Keratinocyte (primary cell): ENCODE data around the gene LHFPL3. TPM values are rescaled to one million over a fixed set of nuclear protein-coding genes. Genes with fewer than 3 reads are reported as not detected.

Experiments used
- DNase-seq: peaks from one replicate; pipeline ENCODE4 v3.0.0-alpha.2; 2011; ENCODE audit warnings: low read depth, missing footprints, low spot score
- FAIRE-seq: peaks from 2 replicates; lab custom pipeline; 2011; peaks lifted over from hg19 to GRCh38; lab: Jason Lieb, UNC
- H2AFZ ChIP-seq: 2 replicates; pipeline ENCODE4 v1.6.0; 2012; ENCODE audit warnings: low read length, control low read depth, inconsistent platforms; ENCODE audit not compliant: control insufficient read depth
- H3K27ac ChIP-seq: 2 replicates; pipeline ENCODE4 v1.5.1; 2011; ENCODE audit warnings: low read length; ENCODE audit not compliant: control insufficient read depth, insufficient read depth
- H3K27me3 ChIP-seq: 3 replicates; pipeline ENCODE4 v1.6.0; 2011; ENCODE audit warnings: low read length; ENCODE audit not compliant: control insufficient read depth, insufficient read depth; ENCODE audit errors: extremely low read depth
- H3K36me3 ChIP-seq, 2 experiments: 2 replicates in 1 of 2; 3 replicates in 1 of 2; pipeline ENCODE4 v1.5.1; 2011; ENCODE audit warnings: low read length in 2 of 2, mild to moderate bottlenecking in 1 of 2; ENCODE audit not compliant: control insufficient read depth in 2 of 2, insufficient read depth in 2 of 2; ENCODE audit errors: extremely low read depth in 1 of 2
- H3K4me1 ChIP-seq: 3 replicates; pipeline ENCODE4 v1.5.1; 2011; ENCODE audit warnings: low read length; ENCODE audit not compliant: control insufficient read depth, insufficient read depth; ENCODE audit errors: extremely low read depth
- H3K4me2 ChIP-seq: 3 replicates; pipeline ENCODE4 v1.6.0; 2011; ENCODE audit warnings: low read depth, low read length; ENCODE audit not compliant: control insufficient read depth, insufficient read depth; ENCODE audit errors: extremely low read depth
- H3K4me3 ChIP-seq, 3 experiments: fragments of 200-600 bp in 1 of 3; sonication (generic) in 1 of 3; 2 replicates in 2 of 3; 3 replicates in 1 of 3; pipeline ENCODE4 v1.5.1; 2011 to 2016; ENCODE audit warnings: low read length in 3 of 3, mild to moderate bottlenecking in 3 of 3, control low read depth in 2 of 3, inconsistent platforms in 1 of 3, low read depth in 1 of 3, mixed read lengths in 1 of 3, mixed run types in 1 of 3, moderate library complexity in 1 of 3; ENCODE audit not compliant: control insufficient read depth in 2 of 3, insufficient read depth in 2 of 3; ENCODE audit errors: extremely low read depth in 1 of 3
- H3K79me2 ChIP-seq: 2 replicates; pipeline ENCODE4 v1.6.0; 2012; ENCODE audit warnings: low read length; ENCODE audit not compliant: control insufficient read depth, insufficient read depth
- H3K9ac ChIP-seq: 3 replicates; pipeline ENCODE4 v1.6.0; 2011; ENCODE audit warnings: low read length; ENCODE audit not compliant: control insufficient read depth, insufficient read depth; ENCODE audit errors: extremely low read depth
- H3K9me1 ChIP-seq: 3 replicates; pipeline ENCODE4 v1.6.0; 2011; ENCODE audit warnings: low read length; ENCODE audit not compliant: control insufficient read depth, insufficient read depth; ENCODE audit errors: extremely low read depth
- H3K9me3 ChIP-seq: 2 replicates; pipeline ENCODE4 v1.5.1; 2012; ENCODE audit warnings: low read depth, low read length; ENCODE audit not compliant: control insufficient read depth
- H4K20me1 ChIP-seq: 3 replicates; pipeline ENCODE4 v1.6.0; 2011; ENCODE audit warnings: low read length; ENCODE audit not compliant: control insufficient read depth, insufficient read depth; ENCODE audit errors: extremely low read depth
- EZH2 ChIP-seq: IDR thresholded peaks from one replicate; pipeline ENCODE4 v1.6.1; 2012; ENCODE audit warnings: inconsistent platforms, mild to moderate bottlenecking, low read length, moderate library complexity
- dilution Hi-C: fragments of 300-500 bp; cut with MboI; formaldehyde crosslinking; loops from one replicate; pipeline ENCODE4 v1.7.0; 2020; ENCODE audit warnings: low sequenced_read_pairs; ENCODE audit not compliant: extremely low pct_ligation_motif_present
- polyA plus RNA-seq, 5 experiments: library from polyadenylated mRNA; depleted of rRNA in 3 of 5; stranded (reverse) in 3 of 5; stranded (forward) in 1 of 5; unstranded in 1 of 5; fragments of >200 nt; gene quantifications; 1 replicate in 1 of 5; 2 replicates in 3 of 5; 3 replicates in 1 of 5; pipeline versions ENCODE4 v1.2.1 to v1.2.3, GENCODE V29; 2011 to 2012; ENCODE audit warnings: missing spikeins in 2 of 5, low read depth in 1 of 5, low replicate concordance in 1 of 5
- TF ChIP-seq, protein P1 (sequence below), 3 experiments: IDR thresholded peaks in 1 of 3; conservative IDR thresholded peaks in 1 of 3; optimal IDR thresholded peaks in 1 of 3; 2 replicates in 2 of 3; 3 replicates in 1 of 3; pipeline versions ENCODE3 to v1.5.1; 2011; ENCODE audit warnings: low read length in 3 of 3, mild to moderate bottlenecking in 3 of 3, moderate library complexity in 2 of 3, control low read depth in 1 of 3, inconsistent platforms in 1 of 3; ENCODE audit not compliant: insufficient read depth in 2 of 3; ENCODE audit errors: extremely low read depth in 1 of 3

LHFPL3 gene
- polyA plus RNA-seq, 1 donor (not counting 4 experiments of a cell fraction or from before 2014, with no cell fraction given) = not detected

DNA sequence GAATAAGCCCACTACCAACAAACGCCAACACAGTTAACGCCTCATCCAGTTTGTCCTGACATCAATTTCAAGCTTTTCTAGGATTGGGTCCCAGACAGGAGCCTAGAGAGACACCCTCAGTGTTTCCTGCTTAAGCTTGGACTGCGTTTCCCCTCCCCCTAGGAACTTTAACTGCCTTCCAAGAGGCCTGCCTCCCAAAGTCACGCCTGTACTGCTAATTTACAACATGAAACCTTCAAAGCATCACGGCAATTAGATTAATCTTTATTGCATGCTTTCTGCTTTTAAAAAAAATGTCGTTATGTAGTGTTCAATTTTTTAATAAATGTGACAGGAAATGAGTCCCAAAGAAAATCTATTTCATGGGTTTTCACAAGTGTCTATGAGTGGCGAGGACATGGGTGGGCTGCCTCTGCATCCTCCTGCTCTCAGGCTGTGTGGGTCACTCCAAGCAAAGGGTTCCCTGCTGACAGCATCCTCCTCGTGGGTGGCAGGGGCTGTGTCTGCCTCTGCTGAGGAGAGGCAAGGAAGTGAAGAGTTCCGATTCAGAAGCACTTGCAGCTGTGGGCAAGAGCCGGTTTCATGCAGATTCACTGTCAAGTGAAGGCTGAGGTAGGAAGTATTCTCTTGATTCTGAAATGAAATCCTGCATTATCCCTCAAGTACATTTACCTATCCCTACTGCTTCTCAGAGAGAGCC lies 492.6 kb downstream of the LHFPL3 start:
- Histone ChIP-seq H3K79me2 (no peaks in the 10 kb centered on the region), H3K9ac (no peak overlapping the region), H3K4me3 (no peak overlapping the region), H2AFZ (no peak overlapping the region), H3K9me1 (no peaks in the 10 kb centered on the region), H3K4me2 (no peak overlapping the region), H3K36me3 (no peaks in the 10 kb centered on the region), H3K27ac (no peak overlapping the region), H4K20me1 (no peaks in the 10 kb centered on the region), H3K4me1 (no peaks in the 10 kb centered on the region), H3K27me3 (no peaks in the 10 kb centered on the region), H3K9me3 (no peaks in the 10 kb centered on the region)
- FAIRE-seq (no peak), DNase-seq (no peak)
- dilution Hi-C loops = no loop called here
- no peak for TF ChIP-seq EZH2
- TF ChIP-seq, protein P1, sequence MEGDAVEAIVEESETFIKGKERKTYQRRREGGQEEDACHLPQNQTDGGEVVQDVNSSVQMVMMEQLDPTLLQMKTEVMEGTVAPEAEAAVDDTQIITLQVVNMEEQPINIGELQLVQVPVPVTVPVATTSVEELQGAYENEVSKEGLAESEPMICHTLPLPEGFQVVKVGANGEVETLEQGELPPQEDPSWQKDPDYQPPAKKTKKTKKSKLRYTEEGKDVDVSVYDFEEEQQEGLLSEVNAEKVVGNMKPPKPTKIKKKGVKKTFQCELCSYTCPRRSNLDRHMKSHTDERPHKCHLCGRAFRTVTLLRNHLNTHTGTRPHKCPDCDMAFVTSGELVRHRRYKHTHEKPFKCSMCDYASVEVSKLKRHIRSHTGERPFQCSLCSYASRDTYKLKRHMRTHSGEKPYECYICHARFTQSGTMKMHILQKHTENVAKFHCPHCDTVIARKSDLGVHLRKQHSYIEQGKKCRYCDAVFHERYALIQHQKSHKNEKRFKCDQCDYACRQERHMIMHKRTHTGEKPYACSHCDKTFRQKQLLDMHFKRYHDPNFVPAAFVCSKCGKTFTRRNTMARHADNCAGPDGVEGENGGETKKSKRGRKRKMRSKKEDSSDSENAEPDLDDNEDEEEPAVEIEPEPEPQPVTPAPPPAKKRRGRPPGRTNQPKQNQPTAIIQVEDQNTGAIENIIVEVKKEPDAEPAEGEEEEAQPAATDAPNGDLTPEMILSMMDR (optimal IDR thresholded peaks at IDR 0.05 in 1 of 3, IDR thresholded peaks at IDR 0.05 in 1 of 3, conservative IDR thresholded peaks at IDR 0.05 in 1 of 3; ENCODE audit: extremely low read depth in 1 of 3, insufficient read depth in 2 of 3, low read length in 3 of 3) = no peak

DNA sequence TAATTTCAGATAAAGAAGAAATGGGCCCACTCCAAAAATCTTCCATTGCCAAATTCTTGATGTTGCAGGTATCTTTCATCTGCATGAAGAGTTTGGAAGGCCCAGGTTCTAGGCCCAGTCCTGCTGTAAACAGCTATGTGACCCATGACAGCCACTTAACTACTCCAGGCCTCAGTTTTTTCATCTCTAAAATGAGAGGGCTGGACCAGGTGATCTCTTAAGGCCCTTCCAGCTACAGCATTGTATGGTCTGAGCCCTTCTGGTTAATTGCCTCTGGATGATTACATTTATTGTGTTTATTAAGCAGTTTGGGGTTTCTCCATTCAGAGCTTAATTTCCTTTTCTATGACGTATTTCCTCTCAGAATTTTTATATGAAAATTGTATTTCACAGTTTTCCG lies 494.8 kb downstream of the LHFPL3 start:
- Histone ChIP-seq H2AFZ (no peak overlapping the region), H3K9me3 (no peaks in the 10 kb centered on the region), H3K27ac (no peak overlapping the region), H3K79me2 (no peaks in the 10 kb centered on the region), H3K9me1 (no peaks in the 10 kb centered on the region), H3K4me2 (no peak overlapping the region), H3K4me3 (no peak overlapping the region), H3K9ac (no peak overlapping the region), H3K27me3 (no peaks in the 10 kb centered on the region), H3K4me1 (no peaks in the 10 kb centered on the region), H4K20me1 (no peaks in the 10 kb centered on the region), H3K36me3 (no peaks in the 10 kb centered on the region)
- no peak for DNase-seq
- dilution Hi-C loops = no loop called here
- no peak for TF ChIP-seq EZH2
- TF ChIP-seq, protein P1 (optimal IDR thresholded peaks at IDR 0.05 in 1 of 3, IDR thresholded peaks at IDR 0.05 in 1 of 3, conservative IDR thresholded peaks at IDR 0.05 in 1 of 3; ENCODE audit: extremely low read depth in 1 of 3, insufficient read depth in 2 of 3, low read length in 3 of 3) = no peak
- FAIRE-seq = no peak
